ENCODE results near the gene TFPT.

Gene TFPT

DNA sequence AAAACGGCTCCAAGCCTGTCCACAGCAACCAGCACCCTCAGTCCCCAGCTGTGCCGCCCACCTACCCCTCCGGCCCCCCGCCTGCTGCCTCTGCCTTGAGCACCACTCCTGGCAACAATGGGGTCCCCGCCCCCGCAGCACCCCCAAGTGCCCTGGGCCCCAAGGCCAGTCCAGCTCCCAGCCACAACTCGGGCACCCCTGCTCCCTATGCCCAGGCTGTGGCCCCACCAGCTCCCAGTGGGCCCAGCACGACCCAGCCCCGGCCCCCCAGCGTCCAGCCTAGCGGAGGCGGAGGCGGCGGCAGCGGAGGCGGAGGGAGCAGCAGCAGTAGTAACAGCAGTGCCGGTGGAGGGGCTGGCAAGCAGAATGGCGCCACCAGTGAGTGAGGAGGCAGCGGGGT is 32.7 kb upstream of the TFPT start:
- DNase-seq, result no peak

DNA sequence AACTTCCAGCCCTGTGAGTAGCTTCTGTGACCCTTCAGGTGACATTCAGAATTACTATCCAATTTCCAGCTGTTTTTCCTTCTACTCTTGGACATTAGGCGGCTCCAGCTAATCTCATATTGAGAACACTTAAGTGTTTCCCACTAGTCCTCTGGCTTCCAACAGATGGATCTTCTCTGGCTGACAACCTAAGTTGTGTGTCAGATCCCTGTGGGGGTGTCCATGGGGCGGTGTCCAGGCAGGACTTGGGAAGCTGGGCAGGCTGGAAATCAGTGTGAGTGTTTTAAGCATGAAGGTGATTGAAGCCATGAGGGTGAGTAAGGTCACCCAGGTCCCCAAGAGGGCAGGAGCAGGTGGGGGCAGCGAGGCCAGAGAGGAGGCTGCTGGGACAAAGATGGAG is 32.2 kb upstream of the TFPT start:
- DNase-seq, result no peak

DNA sequence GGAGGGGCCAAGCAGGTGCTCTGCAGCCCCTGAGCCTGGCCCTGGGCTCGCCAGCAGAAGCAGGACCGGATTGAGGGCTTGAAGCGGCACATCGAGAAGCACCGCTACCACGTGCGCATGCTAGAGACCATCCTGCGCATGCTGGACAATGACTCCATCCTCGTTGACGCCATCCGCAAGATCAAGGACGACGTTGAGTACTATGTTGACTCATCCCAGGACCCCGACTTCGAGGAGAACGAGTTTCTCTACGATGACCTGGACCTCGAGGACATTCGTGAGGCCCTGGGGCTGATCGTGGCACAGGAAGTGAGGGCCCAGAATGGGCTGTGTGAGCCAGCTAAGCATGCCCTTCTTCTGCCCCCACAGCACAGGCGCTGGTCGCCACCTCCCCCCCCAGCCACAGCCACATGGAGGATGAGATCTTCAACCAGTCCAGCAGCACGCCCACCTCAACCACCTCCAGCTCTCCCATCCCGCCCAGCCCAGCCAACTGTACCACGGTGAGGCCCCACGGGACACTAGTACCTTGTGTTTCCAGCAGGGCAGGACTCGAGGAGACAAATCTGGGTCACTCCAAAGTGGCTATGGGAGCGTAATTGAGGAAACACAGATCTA is 30.2 kb upstream of the TFPT start:
- DNase-seq, result no peak

DNA sequence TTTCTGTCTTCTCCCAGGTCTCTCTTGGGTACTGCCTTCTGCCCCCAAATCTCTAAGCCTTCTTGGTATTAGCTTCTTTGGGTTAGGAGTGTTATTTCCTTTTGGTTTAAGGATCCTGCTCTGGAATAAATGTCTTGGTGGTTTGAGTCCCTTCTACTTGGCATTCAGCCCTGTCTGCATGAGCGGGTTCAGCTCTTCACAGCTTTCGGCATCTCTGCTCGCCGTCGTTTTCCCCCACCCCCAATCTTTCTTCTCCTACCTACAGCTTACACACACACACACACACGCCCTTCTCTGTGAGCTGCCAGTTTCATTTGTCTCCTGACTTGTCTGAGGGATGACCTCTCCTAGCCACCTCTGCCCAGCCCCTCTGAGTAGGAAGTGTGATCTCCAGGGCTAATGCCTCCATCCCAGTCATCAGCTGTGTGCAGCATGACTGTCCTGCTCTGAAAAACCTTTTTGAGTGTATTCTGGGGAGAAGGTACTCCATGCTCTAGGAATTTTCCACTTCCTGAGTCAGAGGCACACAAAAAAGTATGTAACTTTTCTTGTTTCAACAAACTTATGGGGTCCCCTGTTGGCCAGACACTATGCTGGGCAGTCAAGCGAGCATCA is 26.8 kb upstream of the TFPT start:
- DNase-seq, result no peak

DNA sequence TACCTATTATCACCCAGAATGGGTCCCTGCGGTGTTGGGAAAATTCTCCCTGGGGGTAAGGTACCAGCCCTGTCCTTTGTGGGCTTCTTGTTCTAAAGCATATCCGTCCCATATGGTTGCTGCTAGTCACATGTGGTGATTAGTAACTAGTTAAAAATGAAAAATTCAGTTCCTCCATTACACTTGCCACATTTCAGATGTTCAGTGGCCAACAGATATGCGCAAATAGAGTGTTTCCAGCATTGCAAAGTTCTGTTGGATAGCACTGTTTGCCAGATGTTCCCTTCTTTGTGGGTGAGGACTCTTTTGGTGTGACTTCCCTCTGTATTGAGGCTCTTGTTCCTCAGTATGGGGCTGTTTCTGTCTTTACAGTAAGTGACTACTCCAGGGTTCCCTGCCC is 25.9 kb upstream of the TFPT start:
- DNase-seq, result no peak

DNA sequence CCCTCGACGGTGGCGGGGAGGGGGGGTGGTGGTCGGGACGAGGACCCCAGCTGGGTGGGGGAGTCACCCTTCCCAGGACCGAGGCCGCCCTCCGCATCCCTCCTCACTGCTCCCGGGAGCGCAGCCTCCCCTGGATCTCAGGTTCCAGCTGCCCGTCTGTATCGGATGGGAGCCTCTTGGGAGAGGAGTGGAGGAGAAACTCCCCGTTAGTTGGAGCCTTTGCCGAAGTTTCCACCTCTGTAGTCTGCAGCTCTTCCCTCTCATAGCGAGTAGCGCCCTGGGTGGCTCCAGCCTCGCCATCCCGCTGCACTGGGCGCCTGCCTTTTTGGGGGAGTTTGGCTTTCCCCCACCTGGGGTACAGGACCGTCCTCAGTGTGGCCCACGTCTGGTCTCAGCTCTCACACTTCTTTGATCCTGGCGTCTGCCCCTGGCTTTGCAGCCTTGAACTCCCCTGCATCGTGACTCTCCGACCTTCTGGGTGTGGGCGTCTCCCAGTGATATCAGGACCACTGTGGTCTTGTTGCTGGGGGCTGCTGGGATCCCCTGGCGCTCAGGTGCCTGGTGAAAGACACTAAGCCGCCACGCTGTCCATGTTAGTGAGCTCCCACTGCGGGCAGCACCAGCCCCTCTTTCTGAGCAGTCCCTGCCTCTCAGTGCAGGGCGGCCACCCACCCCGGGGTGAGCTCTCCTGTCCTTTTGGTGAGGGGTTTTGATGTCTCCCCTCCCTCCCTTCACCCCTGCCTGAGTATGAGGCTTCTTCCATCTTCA is 23.2 kb upstream of the TFPT start:
- DNase-seq, result no peak

DNA sequence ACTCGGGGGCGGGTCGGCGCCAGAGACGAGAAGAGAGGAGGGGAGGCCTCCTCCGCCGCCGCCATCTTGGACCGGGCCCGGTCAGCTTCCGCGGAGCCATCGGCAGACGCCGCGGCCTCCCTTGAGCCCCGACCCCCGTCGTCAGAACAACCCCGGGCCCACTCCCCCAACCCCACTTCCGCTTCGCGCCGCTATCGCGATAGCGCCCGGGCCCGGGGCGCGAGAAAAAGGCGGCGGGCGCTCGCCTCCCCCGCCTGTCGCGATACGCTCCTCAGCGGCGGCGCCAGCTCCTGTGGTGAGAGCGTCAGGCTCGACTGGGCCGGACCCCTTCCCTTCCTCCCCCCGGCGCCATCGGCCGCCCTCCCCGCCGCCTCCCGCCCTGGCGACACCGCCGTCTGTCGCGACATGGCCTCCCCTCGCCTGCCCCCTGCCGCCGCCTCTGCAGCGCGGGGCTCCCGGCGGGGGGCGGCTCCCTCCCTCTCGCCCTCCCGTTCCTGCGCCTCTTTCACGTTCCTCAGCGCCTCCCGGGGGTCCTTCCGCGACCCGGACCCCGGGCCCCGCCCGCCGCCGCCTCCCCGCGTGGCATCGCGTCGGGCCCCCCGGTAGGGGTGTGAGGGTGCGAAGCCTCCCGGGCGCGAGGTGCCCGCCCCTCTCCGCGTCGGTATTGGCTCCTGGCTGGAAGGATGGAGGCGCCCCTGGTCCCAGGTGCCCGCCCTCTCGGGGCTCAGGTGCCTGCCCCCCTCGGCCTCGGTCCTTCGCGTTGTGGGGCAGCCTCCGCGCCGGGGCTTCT is 22.4 kb upstream of the TFPT start, which contains the start of gene CNOT3:
Gene CNOT3, plus strand, starts transcription at position 64 of the 790 bp plus-strand sequence. CDS start 5,217 bp downstream, outside the sequence.
- no peak for DNase-seq

DNA sequence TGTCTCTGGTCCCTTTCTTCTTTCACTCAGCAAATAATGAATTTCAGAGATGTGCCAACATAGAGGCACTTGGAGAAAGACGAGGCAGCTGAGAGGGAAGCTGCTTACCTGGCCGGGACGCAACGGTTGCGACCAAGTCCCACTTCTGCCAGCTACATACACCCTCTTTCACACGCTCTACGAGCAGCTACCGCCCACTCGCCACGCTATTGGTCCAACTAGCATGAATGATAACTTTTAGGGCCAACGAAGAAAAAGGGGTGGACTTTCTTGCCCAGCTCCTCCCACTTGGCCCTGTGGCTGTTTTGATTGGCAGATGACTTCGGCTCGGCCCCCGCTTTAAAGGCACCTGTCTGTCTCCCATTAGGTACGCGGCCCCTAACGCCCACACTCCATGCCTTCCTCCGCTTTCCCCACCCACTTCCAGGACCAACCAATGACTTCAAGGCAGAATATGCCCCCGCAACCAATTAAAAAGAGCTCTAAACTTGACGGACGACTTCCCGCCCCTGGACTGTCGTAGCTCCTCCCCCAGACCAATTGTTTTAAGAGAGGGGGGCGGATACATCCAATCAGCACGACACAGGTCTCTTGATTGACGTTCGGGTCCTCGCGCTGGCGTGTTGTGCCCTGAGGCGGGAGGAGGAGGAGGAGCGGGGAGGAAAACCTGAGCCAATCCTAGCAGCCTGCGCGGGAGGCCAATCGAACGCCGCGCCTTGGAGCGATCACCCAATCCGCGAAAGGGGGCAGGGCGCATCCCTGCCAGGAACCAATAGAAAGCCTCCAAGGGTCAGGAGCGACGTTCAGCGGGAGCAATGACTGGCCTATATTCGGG is 21.6 kb upstream of the TFPT start:
- peak; percentile 100 for DNase-seq

DNA sequence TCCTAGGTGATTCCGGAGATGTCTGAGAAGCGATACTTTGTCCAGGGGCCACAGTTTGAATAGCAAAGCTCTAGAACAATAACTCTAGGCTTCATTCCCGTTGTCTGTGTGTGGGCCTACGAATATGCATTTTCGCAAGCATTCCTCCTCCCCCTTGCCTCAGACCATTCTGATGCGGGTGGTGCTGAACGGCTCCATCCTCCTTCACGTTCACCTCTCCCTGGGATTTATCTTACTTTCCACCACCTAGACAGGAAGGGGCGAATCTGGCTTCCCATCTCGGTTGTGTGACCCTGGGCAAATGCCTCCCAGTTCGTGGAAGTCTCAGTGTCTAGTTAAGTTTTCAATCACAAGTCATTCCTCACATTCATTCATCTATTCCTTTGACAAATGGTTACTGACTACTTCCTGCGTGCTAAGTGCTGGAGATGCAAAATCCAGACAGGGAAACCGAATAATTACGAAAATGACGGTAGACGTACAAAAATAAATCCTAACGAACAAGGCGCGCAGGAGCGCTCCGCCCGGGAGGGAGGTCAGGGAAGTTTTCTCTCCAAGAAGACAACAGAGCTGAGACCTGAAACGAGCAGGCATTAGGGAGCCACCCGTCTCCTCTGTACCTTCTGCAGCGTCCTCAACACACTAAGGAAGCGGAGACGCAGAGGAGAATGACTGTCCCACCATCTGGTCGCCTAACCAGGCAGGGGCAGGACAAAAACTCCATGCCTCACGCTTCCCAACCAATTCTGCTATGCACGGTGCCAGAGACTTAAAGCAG is 20.8 kb upstream of the TFPT start:
- DNase-seq, result no peak

DNA sequence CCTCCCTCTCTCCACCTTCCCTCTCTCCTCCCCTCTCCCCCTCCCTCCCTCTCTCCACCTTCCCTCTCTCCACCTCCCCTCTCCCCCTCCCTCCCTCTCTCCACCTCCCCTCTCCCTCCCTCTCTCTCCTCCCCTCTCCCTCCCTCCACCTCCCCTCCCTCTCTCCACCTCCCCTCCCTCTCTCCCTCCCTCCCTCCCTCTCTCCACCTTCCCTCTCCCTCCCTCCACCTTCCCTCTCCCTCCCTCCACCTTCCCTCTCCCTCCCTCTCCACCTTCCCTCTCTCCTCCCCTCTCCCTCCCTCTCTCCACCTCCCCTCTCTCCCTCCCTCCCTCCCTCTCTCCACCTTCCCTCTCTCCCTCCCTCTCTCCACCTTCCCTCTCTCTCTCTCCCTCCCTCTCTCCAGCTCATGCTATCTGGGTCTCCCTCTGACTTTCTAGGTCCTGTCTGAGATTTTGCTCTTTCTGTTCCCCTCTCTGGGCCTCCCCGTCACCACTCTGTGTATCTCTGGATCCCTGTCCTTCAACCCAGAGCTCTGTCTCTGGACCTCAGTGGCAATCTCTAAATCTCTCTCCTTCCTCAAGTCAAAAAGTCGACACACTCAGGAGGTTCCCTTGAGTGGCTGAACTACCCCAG is 18.6 kb upstream of the TFPT start:
- no peak for DNase-seq

DNA sequence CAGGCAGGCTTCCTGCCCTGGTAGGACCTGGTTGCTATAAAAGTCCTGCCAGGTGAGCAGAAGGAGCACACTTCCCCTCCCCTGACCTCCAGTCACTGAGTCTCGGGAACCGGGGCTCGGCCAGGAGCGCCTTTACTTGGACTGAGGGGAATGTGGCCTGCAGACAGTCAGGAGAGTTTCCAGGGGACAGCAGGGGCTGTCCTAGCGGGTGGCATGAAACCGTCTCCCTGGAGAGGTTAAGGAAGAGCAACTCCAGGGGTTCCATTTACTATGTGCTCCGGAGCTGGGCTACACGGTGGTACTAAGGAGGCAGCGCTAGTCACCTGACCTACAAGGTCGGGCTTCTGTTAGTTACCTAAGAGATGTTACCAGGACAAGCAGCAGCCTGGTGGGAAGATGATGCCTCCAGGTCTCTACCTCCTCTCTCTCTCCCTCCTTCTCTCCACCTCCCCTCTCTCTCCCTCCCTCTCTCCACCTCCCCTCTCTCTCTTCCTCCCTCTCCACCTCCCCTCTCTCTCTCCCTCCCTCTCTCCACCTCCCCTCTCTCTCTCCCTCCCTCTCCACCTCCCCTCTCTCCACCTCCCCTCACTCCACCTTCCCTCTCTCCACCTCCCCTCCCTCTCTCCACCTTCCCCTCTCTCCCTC is 18.0 kb upstream of the TFPT start:
- no peak for DNase-seq

DNA sequence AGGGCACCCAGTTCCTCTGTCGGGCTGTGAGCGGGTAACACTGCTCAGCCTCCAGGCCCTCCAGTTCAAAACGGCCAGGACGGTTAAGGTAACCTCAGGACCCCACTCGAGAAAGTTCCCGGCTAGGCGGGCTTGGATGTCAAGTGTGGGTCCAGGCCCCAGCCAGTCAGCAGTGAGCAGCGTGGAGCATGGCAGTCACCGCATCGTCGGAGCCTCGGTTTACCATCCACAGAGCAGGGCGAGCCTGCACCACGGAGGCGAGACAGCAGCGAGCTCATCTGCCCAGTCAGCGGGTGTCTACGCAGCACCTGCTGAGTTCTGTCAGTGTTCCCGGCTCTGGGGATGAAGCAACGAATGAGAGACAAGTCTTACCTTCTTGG is 14.2 kb upstream of the TFPT start:
- DNase-seq, result no peak

DNA sequence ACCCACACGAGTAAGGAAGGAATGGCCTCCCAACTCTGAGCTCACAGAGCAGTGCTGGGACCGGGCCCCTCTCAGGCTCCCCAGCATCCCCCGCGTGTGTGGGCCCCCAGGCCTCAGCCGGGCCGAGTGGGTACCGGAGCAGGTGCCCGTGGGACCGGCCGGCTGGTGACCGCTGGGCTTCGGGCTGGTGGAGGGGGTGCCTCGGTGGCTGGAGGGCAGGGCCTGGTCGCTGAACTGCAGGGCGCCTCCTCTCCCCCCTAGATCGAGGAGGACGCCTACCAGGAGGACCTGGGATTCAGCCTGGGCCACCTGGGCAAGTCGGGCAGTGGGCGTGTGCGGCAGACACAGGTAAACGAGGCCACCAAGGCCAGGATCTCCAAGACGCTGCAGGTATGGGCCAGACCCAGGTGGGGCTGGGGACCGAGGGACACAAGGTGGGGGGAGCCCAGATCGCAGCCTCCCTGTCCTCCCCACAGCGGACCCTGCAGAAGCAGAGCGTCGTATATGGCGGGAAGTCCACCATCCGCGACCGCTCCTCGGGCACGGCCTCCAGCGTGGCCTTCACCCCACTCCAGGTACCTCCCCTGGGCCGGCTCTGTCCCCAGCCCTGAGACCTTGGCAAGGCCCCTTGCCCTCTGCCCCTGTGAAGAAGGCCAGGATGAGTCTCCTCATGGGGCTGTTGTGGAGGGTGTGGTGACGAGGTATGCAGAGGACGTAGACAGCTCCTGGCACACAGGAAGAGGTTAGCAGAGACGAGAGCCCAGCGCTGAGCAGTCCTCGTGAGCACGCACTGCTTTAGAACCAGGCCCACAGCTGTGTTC is 13.5 kb upstream of the TFPT start:
- no peak for DNase-seq

DNA sequence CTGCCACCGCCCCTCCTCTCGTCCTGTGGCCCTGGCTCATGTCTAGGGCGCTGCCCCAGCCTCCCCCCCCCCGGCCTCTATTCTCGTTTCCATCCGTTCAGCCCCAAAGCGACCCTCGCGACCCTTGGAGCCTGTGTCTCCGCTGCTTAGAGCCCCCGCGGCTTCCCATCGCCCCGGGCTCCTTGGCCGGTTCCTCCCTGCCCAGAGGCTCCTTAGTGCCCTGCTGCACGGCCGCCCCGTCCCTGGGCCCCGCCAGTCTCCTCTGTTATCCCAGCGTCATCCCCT is 12.9 kb upstream of the TFPT start:
- DNase-seq, result no peak

DNA sequence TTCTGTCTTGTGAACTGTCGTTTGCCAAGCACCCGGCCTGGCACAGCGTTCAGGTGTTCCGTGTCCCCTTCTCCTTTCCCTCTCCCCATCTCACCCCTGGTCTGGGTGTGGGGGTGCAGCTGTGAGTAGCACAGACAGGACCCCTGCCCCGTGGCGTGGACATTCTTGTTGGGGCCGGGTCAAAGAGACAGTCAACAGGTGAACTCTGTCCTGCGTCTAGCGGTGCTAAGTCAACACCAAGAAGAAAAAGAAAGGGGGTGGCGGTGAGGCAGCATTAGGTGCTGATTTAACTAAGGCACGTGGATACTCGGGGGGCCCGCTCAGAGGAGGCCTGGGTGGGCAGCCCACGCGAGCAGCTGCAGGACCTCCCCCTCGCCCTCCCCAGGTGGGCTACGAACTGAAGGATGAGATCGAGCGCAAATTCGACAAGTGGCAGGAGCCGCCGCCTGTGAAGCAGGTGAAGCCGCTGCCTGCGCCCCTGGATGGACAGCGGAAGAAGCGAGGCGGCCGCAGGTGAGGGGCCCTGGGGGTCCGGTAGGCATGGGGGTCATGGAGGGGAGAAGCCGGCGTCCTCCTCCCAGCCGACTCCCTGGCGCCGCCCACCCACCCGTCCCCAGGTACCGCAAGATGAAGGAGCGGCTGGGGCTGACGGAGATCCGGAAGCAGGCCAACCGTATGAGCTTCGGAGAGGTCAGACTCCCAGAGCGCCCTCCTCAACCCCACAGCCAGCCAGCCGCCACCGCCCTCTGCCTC is 12.4 kb upstream of the TFPT start:
- no peak for DNase-seq

DNA sequence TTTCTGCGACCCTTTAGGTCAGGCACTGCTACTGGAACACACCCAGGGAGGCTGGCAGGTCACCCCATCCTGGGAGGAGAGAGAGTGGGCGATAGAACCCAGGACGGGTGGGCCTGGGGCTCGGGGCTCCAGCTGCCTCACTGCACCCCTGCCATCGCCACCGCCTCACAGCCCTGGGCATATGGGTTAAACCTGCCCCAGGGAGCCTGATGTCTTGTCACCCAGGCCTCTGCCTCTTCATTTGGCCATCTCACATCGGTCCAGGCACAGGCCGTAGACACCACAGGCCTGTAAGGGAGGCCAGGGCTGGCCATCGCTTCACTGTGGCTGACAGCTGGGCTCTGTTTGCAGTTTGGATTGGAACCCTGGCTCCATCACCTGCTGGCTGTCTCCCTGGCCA is 10.3 kb upstream of the TFPT start:
- no peak for DNase-seq

DNA sequence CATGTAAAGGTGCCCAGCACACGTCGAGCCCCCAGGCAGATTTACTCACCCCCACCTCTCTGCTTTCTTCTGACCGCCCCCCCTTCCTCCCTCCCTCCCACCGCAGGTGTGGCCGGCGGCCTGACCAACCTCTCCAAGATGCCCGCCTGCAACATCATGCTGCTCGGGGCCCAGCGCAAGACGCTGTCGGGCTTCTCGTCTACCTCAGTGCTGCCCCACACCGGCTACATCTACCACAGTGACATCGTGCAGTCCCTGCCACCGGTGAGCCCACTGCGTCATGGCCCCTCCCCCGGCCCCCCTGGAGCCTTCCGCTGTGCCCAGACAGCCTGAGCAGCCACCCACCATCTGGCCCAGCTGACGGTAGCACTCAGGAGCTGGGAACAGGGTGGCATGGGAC is 8.9 kb upstream of the TFPT start:
- no peak for DNase-seq

DNA sequence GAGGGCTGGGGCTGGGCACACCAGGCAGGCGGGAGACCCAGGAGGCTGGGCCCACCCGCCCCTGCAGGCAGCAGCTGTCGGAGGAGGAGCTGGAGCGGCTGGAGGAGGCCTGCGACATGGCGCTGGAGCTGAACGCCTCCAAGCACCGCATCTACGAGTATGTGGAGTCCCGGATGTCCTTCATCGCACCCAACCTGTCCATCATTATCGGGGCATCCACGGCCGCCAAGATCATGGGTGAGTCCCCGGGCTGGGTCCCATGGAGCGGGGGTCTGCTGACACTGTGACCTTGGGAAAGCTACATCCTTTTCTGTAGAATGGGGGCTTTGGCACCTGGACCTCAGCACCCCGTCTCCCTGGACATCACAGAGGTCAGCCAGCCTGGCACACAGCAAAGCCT is 8.2 kb upstream of the TFPT start:
- no peak for DNase-seq

DNA sequence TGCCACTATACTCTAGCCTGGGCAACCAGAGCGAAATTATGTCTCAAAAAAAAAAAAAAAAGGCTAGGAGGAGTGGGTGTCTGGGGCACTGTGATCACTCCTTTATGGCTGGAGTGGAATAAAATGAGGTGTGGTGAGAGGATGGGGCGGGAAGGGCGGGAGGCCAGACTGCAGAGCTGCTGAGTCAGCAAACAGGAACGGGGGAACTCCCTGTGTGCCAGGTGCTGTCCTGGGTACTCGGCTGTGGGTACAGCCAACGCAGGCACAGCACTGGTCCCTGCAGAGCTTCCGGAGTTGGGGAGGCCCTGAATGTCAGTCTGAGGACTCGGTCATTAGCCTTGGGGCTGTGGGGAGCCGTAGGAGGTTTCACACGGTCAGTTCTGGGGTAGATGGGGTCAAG is 5.8 kb upstream of the TFPT start:
- no peak for DNase-seq

Measured in NCI-H526 treated with DMSO at 0.1 percent for 48 hours (cell line).